K562 (cell line): ENCODE measurements around the gene LYST.

Source experiments
- CEBPB ChIP-seq: fragments of 450-650 bp; IDR thresholded peaks from 2 replicates; pipeline ENCODE4 v1.6.1; 2016; ENCODE audit warnings: missing genetic modification characterization, missing compliant biosample characterization
- HLTF ChIP-seq: fragments of 450-650 bp; IDR thresholded peaks from 2 replicates; pipeline ENCODE4 v1.6.1; 2016
- ZNF146 ChIP-seq: IDR thresholded peaks from one replicate; pipeline ENCODE4 v1.6.1; 2018; ENCODE audit warnings: missing compliant biosample characterization; ENCODE audit not compliant: unreplicated experiment
- ZNF561 ChIP-seq: fragments of 450-650 bp; formaldehyde crosslinking; conservative IDR thresholded peaks from 2 replicates; pipeline ENCODE4 v1.4.0; 2020; ENCODE audit warnings: mild to moderate bottlenecking, moderate library complexity
- ZSCAN29 ChIP-seq: fragments of 450-650 bp; IDR thresholded peaks from 2 replicates; pipeline ENCODE4 v1.6.1; 2017
- TF ChIP-seq, protein P1 (sequence below), 2 experiments: fragments of 450-650 bp; IDR thresholded peaks; 2 replicates each; pipeline ENCODE4 v1.6.1; 2018; ENCODE audit warnings: mild to moderate bottlenecking in 2 of 2, low read depth in 1 of 2; ENCODE audit not compliant: partially characterized antibody in 2 of 2
- TF ChIP-seq, protein P2 (sequence below): fragments of 450-650 bp; conservative IDR thresholded peaks from 2 replicates; pipeline ENCODE4 v1.6.1; 2016; ENCODE audit warnings: missing genetic modification characterization, low read depth, mild to moderate bottlenecking, missing compliant biosample characterization, moderate library complexity

DNA sequence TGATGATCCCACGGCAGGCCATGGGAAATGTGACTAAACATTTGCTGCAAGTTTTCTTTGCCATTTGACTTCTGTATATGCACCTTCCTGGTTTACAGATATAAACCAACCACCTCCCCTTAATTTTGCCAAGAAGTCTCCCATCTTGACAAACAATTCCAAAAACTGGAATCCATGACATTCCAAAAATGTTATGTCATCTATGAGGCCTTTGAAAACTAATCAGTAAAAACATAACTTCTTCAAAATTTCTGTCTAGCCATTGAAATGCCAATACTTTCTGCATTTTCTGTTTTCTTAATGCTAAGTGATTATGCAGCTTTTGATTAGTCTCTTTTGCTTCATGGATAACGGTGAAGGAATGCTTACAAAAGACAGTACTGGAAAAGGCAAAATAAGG lies 84.1 kb downstream of the LYST start:
- TF ChIP-seq, protein P1, sequence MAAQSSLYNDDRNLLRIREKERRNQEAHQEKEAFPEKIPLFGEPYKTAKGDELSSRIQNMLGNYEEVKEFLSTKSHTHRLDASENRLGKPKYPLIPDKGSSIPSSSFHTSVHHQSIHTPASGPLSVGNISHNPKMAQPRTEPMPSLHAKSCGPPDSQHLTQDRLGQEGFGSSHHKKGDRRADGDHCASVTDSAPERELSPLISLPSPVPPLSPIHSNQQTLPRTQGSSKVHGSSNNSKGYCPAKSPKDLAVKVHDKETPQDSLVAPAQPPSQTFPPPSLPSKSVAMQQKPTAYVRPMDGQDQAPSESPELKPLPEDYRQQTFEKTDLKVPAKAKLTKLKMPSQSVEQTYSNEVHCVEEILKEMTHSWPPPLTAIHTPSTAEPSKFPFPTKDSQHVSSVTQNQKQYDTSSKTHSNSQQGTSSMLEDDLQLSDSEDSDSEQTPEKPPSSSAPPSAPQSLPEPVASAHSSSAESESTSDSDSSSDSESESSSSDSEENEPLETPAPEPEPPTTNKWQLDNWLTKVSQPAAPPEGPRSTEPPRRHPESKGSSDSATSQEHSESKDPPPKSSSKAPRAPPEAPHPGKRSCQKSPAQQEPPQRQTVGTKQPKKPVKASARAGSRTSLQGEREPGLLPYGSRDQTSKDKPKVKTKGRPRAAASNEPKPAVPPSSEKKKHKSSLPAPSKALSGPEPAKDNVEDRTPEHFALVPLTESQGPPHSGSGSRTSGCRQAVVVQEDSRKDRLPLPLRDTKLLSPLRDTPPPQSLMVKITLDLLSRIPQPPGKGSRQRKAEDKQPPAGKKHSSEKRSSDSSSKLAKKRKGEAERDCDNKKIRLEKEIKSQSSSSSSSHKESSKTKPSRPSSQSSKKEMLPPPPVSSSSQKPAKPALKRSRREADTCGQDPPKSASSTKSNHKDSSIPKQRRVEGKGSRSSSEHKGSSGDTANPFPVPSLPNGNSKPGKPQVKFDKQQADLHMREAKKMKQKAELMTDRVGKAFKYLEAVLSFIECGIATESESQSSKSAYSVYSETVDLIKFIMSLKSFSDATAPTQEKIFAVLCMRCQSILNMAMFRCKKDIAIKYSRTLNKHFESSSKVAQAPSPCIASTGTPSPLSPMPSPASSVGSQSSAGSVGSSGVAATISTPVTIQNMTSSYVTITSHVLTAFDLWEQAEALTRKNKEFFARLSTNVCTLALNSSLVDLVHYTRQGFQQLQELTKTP (IDR thresholded peaks at IDR 0.05; ENCODE audit: low read depth in 1 of 2, partially characterized antibody in 2 of 2) = no peak
- no peak for TF ChIP-seq HLTF
- no peak for TF ChIP-seq ZNF146 (CRISPR knock-in tag)
- TF ChIP-seq, protein P2, sequence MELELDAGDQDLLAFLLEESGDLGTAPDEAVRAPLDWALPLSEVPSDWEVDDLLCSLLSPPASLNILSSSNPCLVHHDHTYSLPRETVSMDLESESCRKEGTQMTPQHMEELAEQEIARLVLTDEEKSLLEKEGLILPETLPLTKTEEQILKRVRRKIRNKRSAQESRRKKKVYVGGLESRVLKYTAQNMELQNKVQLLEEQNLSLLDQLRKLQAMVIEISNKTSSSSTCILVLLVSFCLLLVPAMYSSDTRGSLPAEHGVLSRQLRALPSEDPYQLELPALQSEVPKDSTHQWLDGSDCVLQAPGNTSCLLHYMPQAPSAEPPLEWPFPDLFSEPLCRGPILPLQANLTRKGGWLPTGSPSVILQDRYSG (tag) = no peak
- TF ChIP-seq ZSCAN29 = no peak
- TF ChIP-seq CEBPB (tag) = no peak
- no peak for TF ChIP-seq ZNF561 (CRISPR knock-in tag)
